Activated T-helper 1 cell treated with anti-CD3 and anti-CD28 coated beads, Interleukin-12 subunit alpha, Interleukin-12 subunit beta, Interleukin-2, Interleukin-4 antibody, amounts not matched to agents 30 ng/mL and 10 ng/mL and 1 ng/mL, durations not matched to agents 14 hours and 24 hours and 36 hours (primary cell): ENCODE results near the gene GRIK2. TPM values are rescaled to one million over a fixed set of nuclear protein-coding genes. Genes with fewer than 3 reads are reported as not detected.

ENCODE experiments used
- DNase-seq: peaks from one replicate; pipeline ENCODE4 v3.0.0; 2021; ENCODE audit warnings: low spot score
- H3K27ac Mint-ChIP-seq: one replicate; pipeline ENCODE4 v1.8.0; 2021; ENCODE audit warnings: mild to moderate bottlenecking, mixed read lengths
- H3K27me3 Mint-ChIP-seq: one replicate; pipeline ENCODE4 v1.8.0; 2022; ENCODE audit warnings: mild to moderate bottlenecking, moderate library complexity, mixed read lengths; ENCODE audit not compliant: insufficient read depth
- H3K36me3 Mint-ChIP-seq: one replicate; pipeline ENCODE4 v1.8.0; 2021; ENCODE audit warnings: low read depth, mixed read lengths
- H3K4me1 Mint-ChIP-seq: one replicate; pipeline ENCODE4 v1.8.0; 2021; ENCODE audit warnings: low read depth, mixed read lengths
- H3K4me3 Mint-ChIP-seq: one replicate; pipeline ENCODE4 v1.8.0; 2021; ENCODE audit warnings: mild to moderate bottlenecking, moderate library complexity, mixed read lengths
- H3K9me3 Mint-ChIP-seq: one replicate; pipeline ENCODE4 v1.8.0; 2021; ENCODE audit warnings: mixed read lengths
- intact Hi-C: fragments of 100-400 bp; cut with micrococcal nuclease; formaldehyde crosslinking; loops from one replicate; pipeline ENCODE4 v1.15.1; 2024
- total RNA-seq: library from RNA; stranded (reverse); gene quantifications from 2 replicates; pipeline ENCODE4 v1.2.3, GENCODE V29; 2022

GRIK2 gene
- total RNA-seq, 1 donor from 2014 or later, result not detected

DNA sequence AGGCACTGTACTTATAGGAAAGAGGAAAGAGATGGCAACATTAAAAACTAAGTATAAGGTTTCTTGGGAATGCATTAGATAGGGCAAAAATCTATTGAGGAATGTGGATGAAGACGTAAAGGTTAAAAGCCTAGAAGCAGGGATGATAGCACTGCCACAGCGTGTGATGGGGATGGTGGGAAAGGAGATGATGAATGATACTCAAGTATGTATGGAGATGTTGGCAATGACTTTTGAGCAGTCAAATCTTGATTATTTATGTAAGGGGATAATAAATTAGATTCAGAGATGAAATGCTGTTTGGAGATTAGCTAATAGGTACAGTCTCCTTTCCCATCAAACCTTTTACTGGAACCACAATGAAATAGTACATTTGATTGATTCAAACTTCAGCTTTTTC is 432.8 kb downstream of the GRIK2 start:
- H3K9me3 Mint-ChIP-seq, result peaks cover 25% of the 10 kb centered on the region
- H3K27ac Mint-ChIP-seq, result no peak overlapping the region
- no peak for DNase-seq
- H3K4me3 Mint-ChIP-seq, result no peak overlapping the region
- H3K4me1 Mint-ChIP-seq, result no peaks in the 10 kb centered on the region
- no peaks in the 10 kb centered on the region for H3K27me3 Mint-ChIP-seq
- intact Hi-C loops, result no loop called here
- no peaks in the 10 kb centered on the region for H3K36me3 Mint-ChIP-seq

DNA sequence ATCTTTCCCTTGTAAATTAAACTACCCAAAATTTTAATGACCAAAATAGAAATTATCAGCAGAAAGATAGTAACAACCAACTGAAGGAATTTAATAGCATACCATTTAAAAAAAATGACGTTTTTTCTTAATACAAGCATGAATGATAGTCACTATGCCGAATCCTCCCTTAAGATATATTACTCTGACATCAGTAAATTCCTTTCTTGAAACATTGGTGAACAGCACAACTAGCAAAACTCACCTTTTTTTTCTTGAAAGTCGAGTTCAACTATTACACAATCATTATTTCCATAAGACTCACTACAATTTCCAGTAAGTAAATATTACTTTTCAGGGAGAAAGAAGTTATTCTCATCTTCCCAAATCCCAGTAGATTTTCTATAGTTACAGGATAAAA is 433.2 kb downstream of the GRIK2 start:
- H3K4me1 Mint-ChIP-seq, result no peaks in the 10 kb centered on the region
- H3K9me3 Mint-ChIP-seq, result peaks cover 26% of the 10 kb centered on the region
- no peak overlapping the region for H3K4me3 Mint-ChIP-seq
- intact Hi-C loops, result no loop called here
- no peak for DNase-seq
- H3K27ac Mint-ChIP-seq, result no peak overlapping the region
- H3K36me3 Mint-ChIP-seq, result no peaks in the 10 kb centered on the region
- no peaks in the 10 kb centered on the region for H3K27me3 Mint-ChIP-seq

DNA sequence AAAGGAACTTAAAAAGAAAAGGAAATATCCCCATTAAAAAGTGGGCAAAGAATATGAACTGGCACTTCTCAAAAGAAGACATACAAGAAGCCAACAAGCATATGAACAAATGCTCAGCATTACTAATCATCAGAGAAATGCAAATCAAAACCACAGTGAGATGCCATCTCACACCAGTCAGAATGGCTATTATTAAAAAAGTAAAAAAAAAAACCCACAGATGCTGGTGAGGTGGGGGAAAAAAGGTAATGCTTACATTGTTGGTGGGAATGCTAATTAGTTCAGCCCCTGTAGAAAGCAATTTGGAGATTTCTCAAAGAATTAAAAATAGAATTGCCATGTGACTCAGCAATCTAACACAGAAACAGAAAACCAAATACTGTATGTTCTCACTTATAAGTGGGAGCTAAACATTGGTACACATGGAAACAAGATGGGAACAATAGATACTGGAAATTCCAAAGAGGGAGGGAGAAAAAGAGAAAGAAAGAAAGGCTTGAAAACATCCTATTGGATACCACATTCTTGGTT is 437.1 kb downstream of the GRIK2 start:
- H3K36me3 Mint-ChIP-seq, result no peaks in the 10 kb centered on the region
- H3K4me3 Mint-ChIP-seq, result no peak overlapping the region
- H3K4me1 Mint-ChIP-seq, result no peaks in the 10 kb centered on the region
- H3K27me3 Mint-ChIP-seq, result no peaks in the 10 kb centered on the region
- no peak for DNase-seq
- intact Hi-C loops, result loop anchor here (1.0 kb wide), 1 partner anchor 20 kb away; no protein-coding TSS in a partner anchor
- no peak overlapping the region for H3K27ac Mint-ChIP-seq
- H3K9me3 Mint-ChIP-seq, result peaks cover 24% of the 10 kb centered on the region

DNA sequence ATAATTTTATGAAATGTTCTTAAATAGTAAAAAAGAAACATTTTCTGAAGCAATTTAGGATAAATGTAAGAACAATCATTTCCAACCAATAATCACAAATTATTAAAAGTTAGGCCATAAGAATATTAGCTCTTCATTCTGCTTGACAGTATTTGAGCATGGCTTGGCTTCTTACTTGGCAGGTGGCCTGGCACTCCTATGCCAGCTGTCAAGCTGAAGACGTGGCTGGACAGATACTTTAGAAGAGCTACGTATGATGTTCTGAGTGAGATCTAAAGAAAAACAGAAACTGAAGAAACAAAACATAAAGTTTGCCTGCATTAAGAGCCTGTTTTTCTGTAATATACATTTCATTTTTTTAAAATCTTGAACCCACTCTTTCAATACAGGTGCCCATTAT is 438.9 kb downstream of the GRIK2 start:
- Mint-ChIP-seq H3K27me3 (no peaks in the 10 kb centered on the region), H3K27ac (no peak overlapping the region), H3K36me3 (no peaks in the 10 kb centered on the region), H3K4me1 (no peaks in the 10 kb centered on the region), H3K9me3 (peaks cover 25% of the 10 kb centered on the region), H3K4me3 (no peak overlapping the region)
- DNase-seq, result no peak
- intact Hi-C loops, result no loop called here

DNA sequence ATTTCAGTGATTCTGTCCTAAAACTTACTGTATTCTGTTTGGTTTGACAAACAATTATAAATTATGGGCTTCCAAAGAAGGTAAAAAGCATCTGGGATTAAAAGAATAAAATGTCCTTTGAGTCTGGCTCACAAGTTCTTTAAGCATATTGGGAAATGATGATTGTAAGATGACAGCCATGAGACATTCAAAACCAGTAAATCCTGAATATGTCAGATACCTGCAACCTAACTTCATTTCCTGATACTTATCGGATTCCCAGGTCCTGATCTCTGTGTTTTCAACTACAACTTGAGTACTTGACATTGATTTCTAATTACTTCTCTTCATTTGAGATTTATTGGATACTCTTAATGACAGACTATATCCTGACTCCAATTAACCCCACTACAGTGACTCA is 446.6 kb downstream of the GRIK2 start:
- no peak overlapping the region for H3K27ac Mint-ChIP-seq
- no peak overlapping the region for H3K4me3 Mint-ChIP-seq
- H3K36me3 Mint-ChIP-seq, result no peaks in the 10 kb centered on the region
- H3K27me3 Mint-ChIP-seq, result no peaks in the 10 kb centered on the region
- intact Hi-C loops, result no loop called here
- DNase-seq, result no peak
- H3K9me3 Mint-ChIP-seq, result peaks cover 6% of the 10 kb centered on the region
- no peaks in the 10 kb centered on the region for H3K4me1 Mint-ChIP-seq

DNA sequence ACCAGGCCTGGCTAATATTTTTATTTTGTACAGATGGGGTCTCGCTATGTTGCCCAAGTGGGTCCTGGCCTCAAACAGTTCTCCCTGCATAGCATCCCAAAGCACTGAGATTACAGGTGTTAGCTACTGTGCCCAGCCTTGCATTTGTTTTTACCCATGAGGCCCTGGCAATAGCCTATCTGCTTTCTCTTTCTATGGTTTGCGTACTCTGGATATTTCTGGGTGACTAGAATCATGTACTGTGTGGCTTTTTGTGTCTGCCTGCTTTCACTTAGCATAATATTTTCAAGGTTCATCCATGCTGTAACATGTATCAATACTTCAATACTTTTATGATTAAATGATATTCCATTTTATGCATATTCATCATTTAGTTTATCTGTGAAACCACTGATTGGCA is 451.7 kb downstream of the GRIK2 start:
- Mint-ChIP-seq H3K27me3 (no peaks in the 10 kb centered on the region), H3K4me3 (no peak overlapping the region), H3K4me1 (no peaks in the 10 kb centered on the region), H3K36me3 (no peaks in the 10 kb centered on the region), H3K9me3 (no peaks in the 10 kb centered on the region), H3K27ac (no peak overlapping the region)
- no peak for DNase-seq
- intact Hi-C loops, result no loop called here

DNA sequence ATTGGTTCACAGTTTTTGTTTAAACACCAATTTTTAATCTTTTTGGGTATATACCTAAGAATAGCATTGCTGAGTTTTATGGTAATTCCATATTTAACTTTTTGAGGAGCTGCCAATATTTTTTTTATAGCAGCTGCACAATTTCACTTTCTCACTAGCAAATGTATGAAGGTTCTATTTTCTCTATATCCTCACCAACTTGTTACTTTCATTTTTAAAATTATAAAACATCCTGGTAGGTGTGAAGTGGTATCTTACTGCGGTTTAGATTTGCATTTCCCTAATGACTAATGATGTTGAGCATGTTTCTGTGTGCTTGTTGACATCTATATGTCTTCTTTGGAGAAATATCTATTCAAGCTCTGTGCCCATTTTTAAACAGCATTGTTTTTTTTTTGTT is 452.1 kb downstream of the GRIK2 start:
- no peak for DNase-seq
- Mint-ChIP-seq H3K27ac (no peak overlapping the region), H3K4me3 (no peak overlapping the region), H3K9me3 (no peaks in the 10 kb centered on the region), H3K36me3 (no peaks in the 10 kb centered on the region), H3K4me1 (no peaks in the 10 kb centered on the region), H3K27me3 (no peaks in the 10 kb centered on the region)
- intact Hi-C loops, result no loop called here

DNA sequence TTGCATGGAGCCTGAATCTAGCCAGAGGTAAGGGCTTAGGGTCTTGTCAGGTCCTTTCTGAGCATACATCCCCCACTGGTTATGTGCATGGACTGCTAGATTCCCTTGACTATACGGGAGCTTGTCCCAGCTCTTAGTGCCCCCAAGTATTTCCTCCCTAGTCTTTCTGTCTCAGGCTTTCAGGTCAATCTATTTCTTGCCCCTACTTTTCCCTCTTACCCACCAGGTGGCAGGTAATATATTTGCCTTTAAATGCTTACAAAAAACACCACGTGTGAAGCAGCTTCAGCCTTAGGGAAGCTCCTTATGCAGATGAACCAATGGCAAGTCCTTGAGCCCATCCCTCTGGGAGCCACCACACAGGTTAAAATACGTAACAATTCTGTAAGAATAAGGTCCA is 454.2 kb downstream of the GRIK2 start:
- Mint-ChIP-seq H3K4me1 (no peaks in the 10 kb centered on the region), H3K4me3 (no peak overlapping the region), H3K27ac (no peak overlapping the region), H3K9me3 (no peaks in the 10 kb centered on the region), H3K27me3 (no peaks in the 10 kb centered on the region), H3K36me3 (no peaks in the 10 kb centered on the region)
- no peak for DNase-seq
- intact Hi-C loops, result no loop called here

DNA sequence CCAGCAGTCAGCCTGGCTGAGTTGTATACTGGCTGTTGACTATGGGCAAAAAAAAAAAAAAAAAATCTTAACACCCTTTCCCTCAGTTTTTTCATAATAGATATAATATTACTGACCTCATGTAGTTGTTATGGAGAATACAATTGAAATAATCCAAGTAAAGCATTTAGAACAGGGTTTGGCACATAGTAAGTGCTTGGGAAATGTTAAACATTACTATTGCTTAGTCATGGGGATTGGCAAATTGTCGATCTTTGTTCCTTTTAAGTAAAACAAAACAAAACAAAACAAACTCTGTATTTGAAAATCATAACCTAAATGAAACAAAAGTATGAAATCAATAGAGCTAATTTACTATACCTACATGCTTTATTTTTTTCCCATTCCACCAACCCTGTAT is 458.4 kb downstream of the GRIK2 start:
- intact Hi-C loops, result no loop called here
- Mint-ChIP-seq H3K36me3 (no peaks in the 10 kb centered on the region), H3K9me3 (no peaks in the 10 kb centered on the region), H3K27ac (no peak overlapping the region), H3K4me1 (no peaks in the 10 kb centered on the region), H3K4me3 (no peak overlapping the region), H3K27me3 (no peaks in the 10 kb centered on the region)
- no peak for DNase-seq

DNA sequence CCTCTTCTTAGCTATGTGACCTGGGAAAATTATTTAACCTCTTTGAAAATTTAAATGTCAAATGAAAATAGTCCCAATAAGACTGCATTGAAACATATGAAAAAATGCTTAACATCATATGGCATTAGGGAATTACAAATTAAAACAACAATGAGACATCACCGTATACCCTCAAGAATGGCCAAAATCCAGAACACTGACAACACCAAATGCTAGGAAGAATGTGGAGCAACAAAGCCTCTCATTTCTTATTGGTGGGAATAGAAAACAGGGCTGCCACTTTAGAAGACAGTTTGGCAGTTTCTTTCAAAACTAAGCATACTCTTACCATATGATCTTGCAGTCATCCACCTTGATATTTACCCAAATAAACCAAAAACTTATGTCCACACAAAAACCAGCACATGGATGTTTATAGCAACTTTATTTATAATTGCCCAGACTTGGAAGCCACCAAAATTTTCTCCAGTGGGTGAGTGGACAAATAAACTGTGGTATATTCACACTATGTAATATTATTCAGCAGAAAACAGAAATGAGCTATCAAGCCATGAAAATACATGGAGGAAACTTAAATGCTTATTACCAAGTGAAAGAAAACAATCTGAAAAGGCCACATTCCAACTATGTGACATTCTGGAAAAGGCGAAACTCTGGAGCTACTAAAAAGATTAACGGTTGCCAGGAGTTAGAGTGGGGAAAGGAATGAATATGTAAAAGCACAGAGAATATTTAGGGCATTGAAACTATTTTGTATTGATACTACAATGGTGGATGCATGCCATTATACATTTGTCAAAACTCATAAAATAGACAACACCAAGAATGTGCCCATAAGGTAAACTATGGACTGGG is 459.9 kb downstream of the GRIK2 start:
- no peak overlapping the region for H3K27ac Mint-ChIP-seq
- no peaks in the 10 kb centered on the region for H3K36me3 Mint-ChIP-seq
- DNase-seq, result no peak
- no peaks in the 10 kb centered on the region for H3K4me1 Mint-ChIP-seq
- no peaks in the 10 kb centered on the region for H3K9me3 Mint-ChIP-seq
- intact Hi-C loops, result no loop called here
- no peaks in the 10 kb centered on the region for H3K27me3 Mint-ChIP-seq
- H3K4me3 Mint-ChIP-seq, result no peak overlapping the region

DNA sequence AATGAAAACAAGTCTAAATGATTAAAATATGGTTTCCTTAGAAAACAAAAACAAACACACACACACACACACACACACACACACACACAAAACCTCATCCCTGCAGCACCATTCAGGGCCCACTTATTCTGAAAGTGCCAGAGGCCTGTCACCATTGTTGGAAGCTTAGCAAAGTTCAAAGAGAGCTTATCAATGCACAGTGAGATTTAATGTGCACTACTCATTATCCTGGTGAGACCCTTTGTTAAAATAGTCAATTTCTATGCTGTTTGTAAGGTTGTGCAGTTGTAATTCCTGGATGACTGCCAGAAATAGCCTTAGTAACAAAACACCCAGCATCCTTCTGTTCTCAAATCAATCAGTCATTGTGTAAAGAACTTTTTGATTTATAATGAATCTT is 482.9 kb downstream of the GRIK2 start:
- H3K36me3 Mint-ChIP-seq, result no peaks in the 10 kb centered on the region
- no peak overlapping the region for H3K27ac Mint-ChIP-seq
- no peaks in the 10 kb centered on the region for H3K27me3 Mint-ChIP-seq
- no peaks in the 10 kb centered on the region for H3K9me3 Mint-ChIP-seq
- H3K4me1 Mint-ChIP-seq, result no peaks in the 10 kb centered on the region
- no peak overlapping the region for H3K4me3 Mint-ChIP-seq
- DNase-seq, result no peak
- intact Hi-C loops, result no loop called here

DNA sequence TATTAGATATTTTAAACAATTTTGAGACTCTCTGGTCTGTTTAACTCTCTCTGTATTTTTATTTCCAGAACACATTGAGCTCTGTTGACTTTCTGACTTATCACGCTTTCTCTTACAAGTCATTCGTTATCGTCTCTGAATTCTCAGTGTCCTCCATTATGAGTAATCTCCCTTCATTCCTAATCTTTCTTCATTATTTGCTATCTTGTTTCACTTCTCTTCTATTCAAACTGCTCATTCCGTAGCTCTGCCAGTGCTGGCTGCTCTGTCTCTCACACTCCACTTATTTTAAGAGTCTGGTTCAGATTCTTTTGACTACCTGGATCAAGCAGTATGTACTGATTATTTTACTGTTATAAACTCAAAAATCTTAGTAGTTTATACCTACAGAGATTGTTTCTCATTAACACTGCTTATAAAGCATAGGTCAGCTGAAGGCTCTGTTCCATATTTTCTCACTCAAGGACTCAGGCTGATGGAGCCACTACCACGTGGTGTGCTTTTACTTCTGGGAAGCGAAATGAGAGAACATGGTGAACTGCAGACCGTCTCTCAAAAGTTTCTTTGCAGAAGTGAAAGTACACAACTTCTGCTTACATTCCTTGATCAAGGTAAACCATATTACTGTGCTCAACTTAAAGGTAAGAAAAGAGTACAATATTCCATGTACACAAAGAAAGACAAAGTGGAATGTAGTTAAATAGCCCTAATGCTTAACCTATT is 485.2 kb downstream of the GRIK2 start:
- no peaks in the 10 kb centered on the region for H3K4me1 Mint-ChIP-seq
- intact Hi-C loops, result no loop called here
- no peak for DNase-seq
- H3K4me3 Mint-ChIP-seq, result no peak overlapping the region
- no peaks in the 10 kb centered on the region for H3K9me3 Mint-ChIP-seq
- no peaks in the 10 kb centered on the region for H3K36me3 Mint-ChIP-seq
- H3K27ac Mint-ChIP-seq, result no peak overlapping the region
- H3K27me3 Mint-ChIP-seq, result no peaks in the 10 kb centered on the region

DNA sequence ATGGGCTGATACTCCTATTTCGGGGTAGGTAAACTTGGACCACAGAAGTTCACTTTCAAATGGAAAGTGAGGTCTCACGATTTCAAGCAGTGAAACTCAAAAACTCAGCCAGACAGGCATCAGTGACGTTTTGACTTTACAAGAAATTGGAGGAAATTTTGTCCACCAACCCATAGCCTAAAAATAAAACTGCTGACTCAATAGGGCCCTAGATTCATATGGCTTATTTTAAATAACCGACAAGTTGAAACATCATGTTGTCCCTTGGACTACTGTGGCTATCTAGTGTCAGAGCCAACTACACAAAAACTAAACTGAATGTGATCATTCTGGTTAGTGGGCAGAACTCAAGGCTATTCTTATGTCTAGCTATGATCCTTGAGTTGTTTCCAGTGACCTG is 486.3 kb downstream of the GRIK2 start:
- no peak overlapping the region for H3K27ac Mint-ChIP-seq
- H3K36me3 Mint-ChIP-seq, result no peaks in the 10 kb centered on the region
- no peaks in the 10 kb centered on the region for H3K4me1 Mint-ChIP-seq
- no peaks in the 10 kb centered on the region for H3K27me3 Mint-ChIP-seq
- no peaks in the 10 kb centered on the region for H3K9me3 Mint-ChIP-seq
- intact Hi-C loops, result no loop called here
- no peak overlapping the region for H3K4me3 Mint-ChIP-seq
- no peak for DNase-seq
